Panc1 (cell line): ENCODE measurements around the gene C12orf50.
A peak's percentile ranks its signal among the peaks of the same experiment; 100 is the strongest.

ENCODE experiments used
- CTCF ChIP-seq: fragments of 450-650 bp; IDR thresholded peaks from 2 replicates; pipeline ENCODE4 v1.5.1; 2017; ENCODE audit warnings: mild to moderate bottlenecking
- POLR2AphosphoS5 ChIP-seq: IDR thresholded peaks from 2 replicates; pipeline ENCODE4 v1.6.1; 2012; ENCODE audit warnings: mild to moderate bottlenecking, low read depth, low read length, moderate library complexity
- SIN3A ChIP-seq: IDR thresholded peaks from 2 replicates; pipeline ENCODE4 v1.6.1; 2012; ENCODE audit warnings: low read depth, mild to moderate bottlenecking, low read length, moderate library complexity, borderline replicate concordance; ENCODE audit not compliant: insufficient read depth
- TCF7L2 ChIP-seq: IDR thresholded peaks from 2 replicates; pipeline ENCODE4 v1.6.1; 2011; ENCODE audit warnings: mild to moderate bottlenecking, low read depth, low read length, inconsistent platforms
- TF ChIP-seq, protein P1 (sequence below), 2 experiments: IDR thresholded peaks; 2 replicates each; pipeline ENCODE4 v1.6.1; 2011 to 2012; ENCODE audit warnings: low read depth in 2 of 2, control low read depth in 1 of 2, low read length in 1 of 2, mild to moderate bottlenecking in 1 of 2, moderate library complexity in 1 of 2; ENCODE audit not compliant: insufficient read depth in 1 of 2

DNA sequence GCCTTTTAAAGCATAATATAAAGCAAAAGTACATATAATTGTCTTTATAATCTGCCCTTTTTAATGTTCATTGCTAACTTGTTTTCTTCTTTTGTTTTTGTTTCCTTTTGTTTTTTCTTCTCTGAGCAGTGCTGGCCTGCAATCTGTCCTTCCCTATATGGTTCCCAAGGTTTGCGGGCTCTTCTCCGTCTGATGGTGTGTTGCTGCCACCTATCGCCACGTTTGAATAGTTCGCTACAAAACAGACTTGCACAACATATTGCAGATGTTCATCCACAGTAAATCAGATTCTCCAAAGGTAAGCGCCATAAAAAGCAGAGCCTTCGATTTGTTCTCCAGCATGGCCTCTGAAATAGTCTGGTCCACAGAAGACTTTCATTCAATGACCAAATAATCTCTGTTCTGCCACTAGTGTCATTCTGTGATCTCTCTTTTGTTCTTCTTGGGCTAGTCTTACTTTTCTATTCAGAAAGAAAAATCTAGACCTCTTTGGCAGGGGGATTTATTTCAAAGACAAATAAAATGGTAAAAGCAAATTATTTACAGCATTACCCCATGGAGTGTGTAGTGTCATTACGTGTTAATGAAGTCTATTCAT lies 33.5 kb downstream of the C12orf50 start:
- TF ChIP-seq CTCF (peak; percentile 83), POLR2AphosphoS5 (no peak), TCF7L2 (no peak), SIN3A (no peak)
- TF ChIP-seq, protein P1, sequence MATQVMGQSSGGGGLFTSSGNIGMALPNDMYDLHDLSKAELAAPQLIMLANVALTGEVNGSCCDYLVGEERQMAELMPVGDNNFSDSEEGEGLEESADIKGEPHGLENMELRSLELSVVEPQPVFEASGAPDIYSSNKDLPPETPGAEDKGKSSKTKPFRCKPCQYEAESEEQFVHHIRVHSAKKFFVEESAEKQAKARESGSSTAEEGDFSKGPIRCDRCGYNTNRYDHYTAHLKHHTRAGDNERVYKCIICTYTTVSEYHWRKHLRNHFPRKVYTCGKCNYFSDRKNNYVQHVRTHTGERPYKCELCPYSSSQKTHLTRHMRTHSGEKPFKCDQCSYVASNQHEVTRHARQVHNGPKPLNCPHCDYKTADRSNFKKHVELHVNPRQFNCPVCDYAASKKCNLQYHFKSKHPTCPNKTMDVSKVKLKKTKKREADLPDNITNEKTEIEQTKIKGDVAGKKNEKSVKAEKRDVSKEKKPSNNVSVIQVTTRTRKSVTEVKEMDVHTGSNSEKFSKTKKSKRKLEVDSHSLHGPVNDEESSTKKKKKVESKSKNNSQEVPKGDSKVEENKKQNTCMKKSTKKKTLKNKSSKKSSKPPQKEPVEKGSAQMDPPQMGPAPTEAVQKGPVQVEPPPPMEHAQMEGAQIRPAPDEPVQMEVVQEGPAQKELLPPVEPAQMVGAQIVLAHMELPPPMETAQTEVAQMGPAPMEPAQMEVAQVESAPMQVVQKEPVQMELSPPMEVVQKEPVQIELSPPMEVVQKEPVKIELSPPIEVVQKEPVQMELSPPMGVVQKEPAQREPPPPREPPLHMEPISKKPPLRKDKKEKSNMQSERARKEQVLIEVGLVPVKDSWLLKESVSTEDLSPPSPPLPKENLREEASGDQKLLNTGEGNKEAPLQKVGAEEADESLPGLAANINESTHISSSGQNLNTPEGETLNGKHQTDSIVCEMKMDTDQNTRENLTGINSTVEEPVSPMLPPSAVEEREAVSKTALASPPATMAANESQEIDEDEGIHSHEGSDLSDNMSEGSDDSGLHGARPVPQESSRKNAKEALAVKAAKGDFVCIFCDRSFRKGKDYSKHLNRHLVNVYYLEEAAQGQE (IDR thresholded peaks at IDR 0.05; ENCODE audit: insufficient read depth in 1 of 2, low read depth in 2 of 2, low read length in 1 of 2), result no peak
